Measurements from ENCODE around the gene MTFR1L. TPM values are rescaled to one million over a fixed set of nuclear protein-coding genes. Genes with fewer than 3 reads are reported as not detected.

The MTFR1L gene
- total RNA-seq, 1 experiment from 2014 or later: 26.2 TPM

- Histone ChIP-seq H3K36me3 (ENCODE audit: control insufficient read depth, insufficient read depth, low read length) (no peaks in the 10 kb centered on the region), H3K9me3 (no peaks in the 10 kb centered on the region), H3K27me3 (replicated peaks; ENCODE audit: control insufficient read depth, insufficient read depth, low read length) (no peaks in the 10 kb centered on the region), H3K4me1 (peaks cover 29% of the 10 kb centered on the region), H3K4me3 (ENCODE audit: low read depth, low read length) (no peak overlapping the region)
- ChIA-PET POLR2A (no interaction called here), CTCF (no interaction called here)
- H3K36me3 Mint-ChIP-seq (ENCODE audit: insufficient read depth, unreplicated experiment): no peaks in the 10 kb centered on the region
- no peak overlapping the region for H3K4me3 Mint-ChIP-seq (ENCODE audit: unreplicated experiment)
- BruUV-seq (replicated peaks): no TSS peak
- intact Hi-C loops (cut with micrococcal nuclease; ENCODE audit: unreplicated experiment): no loop called here
- no peaks in the 10 kb centered on the region for H3K9me3 Mint-ChIP-seq (ENCODE audit: unreplicated experiment)
- DNase-seq: no peak
- peaks cover 9% of the 10 kb centered on the region for H3K4me1 Mint-ChIP-seq (ENCODE audit: low read depth, unreplicated experiment)
- no peaks in the 10 kb centered on the region for H3K27me3 Mint-ChIP-seq (ENCODE audit: insufficient read depth, unreplicated experiment)
- H3K27ac Mint-ChIP-seq (ENCODE audit: unreplicated experiment): no peak overlapping the region
- no peak for TF ChIP-seq CTCF (IDR thresholded peaks at IDR 0.05; ENCODE audit: insufficient read depth in 1 of 2, low read depth in 1 of 2, low read length in 1 of 2, severe bottlenecking in 1 of 2, unreplicated experiment in 1 of 2)
These were observed 40.4 kb upstream of the MTFR1L start for GRCh38 chr1:25779388-25779787.

- Mint-ChIP-seq H3K27ac (ENCODE audit: unreplicated experiment) (no peak overlapping the region), H3K36me3 (ENCODE audit: insufficient read depth, unreplicated experiment) (no peaks in the 10 kb centered on the region), H3K9me3 (ENCODE audit: unreplicated experiment) (no peaks in the 10 kb centered on the region), H3K27me3 (ENCODE audit: insufficient read depth, unreplicated experiment) (no peaks in the 10 kb centered on the region), H3K4me1 (ENCODE audit: low read depth, unreplicated experiment) (peaks cover 12% of the 10 kb centered on the region), H3K4me3 (ENCODE audit: unreplicated experiment) (no peak overlapping the region)
- intact Hi-C loops (cut with micrococcal nuclease; ENCODE audit: unreplicated experiment): no loop called here
- Histone ChIP-seq H3K27me3 (replicated peaks; ENCODE audit: control insufficient read depth, insufficient read depth, low read length) (no peaks in the 10 kb centered on the region), H3K9me3 (no peaks in the 10 kb centered on the region), H3K36me3 (ENCODE audit: control insufficient read depth, insufficient read depth, low read length) (no peaks in the 10 kb centered on the region), H3K4me1 (peaks cover 27% of the 10 kb centered on the region), H3K4me3 (ENCODE audit: low read depth, low read length) (no peak overlapping the region)
- BruUV-seq (replicated peaks): no TSS peak
- no peak for TF ChIP-seq CTCF (IDR thresholded peaks at IDR 0.05; ENCODE audit: insufficient read depth in 1 of 2, low read depth in 1 of 2, low read length in 1 of 2, severe bottlenecking in 1 of 2, unreplicated experiment in 1 of 2)
- CTCF ChIA-PET: interaction anchor here (1.0 to 1.3 kb wide), 2 partner anchors 20 to 949 kb away, joined by 3 to 4 read pairs; no protein-coding TSS in a partner anchor
- DNase-seq: no peak
- POLR2A ChIA-PET: interaction anchor here (0.6 kb wide), 1 partner anchor 432 kb away, joined by 16 read pairs; no protein-coding TSS in a partner anchor
These were observed 39.9 kb upstream of the MTFR1L start for GRCh38 chr1:25779894-25780293.

GRCh38 chr1:25780318-25781129, 39.2 kb upstream of the MTFR1L start:
- Histone ChIP-seq H3K4me3 (ENCODE audit: low read depth, low read length) (no peak overlapping the region), H3K9me3 (no peaks in the 10 kb centered on the region), H3K4me1 (peaks cover 20% of the 10 kb centered on the region), H3K27me3 (replicated peaks; ENCODE audit: control insufficient read depth, insufficient read depth, low read length) (no peaks in the 10 kb centered on the region), H3K36me3 (ENCODE audit: control insufficient read depth, insufficient read depth, low read length) (no peaks in the 10 kb centered on the region)
- POLR2A ChIA-PET: interaction anchor here (0.6 kb wide), 1 partner anchor 431 kb away, joined by 16 read pairs; no protein-coding TSS in a partner anchor
- H3K27ac Mint-ChIP-seq (ENCODE audit: unreplicated experiment): no peak overlapping the region
- peaks cover 8% of the 10 kb centered on the region for H3K4me1 Mint-ChIP-seq (ENCODE audit: low read depth, unreplicated experiment)
- H3K27me3 Mint-ChIP-seq (ENCODE audit: insufficient read depth, unreplicated experiment): no peaks in the 10 kb centered on the region
- TF ChIP-seq CTCF (IDR thresholded peaks at IDR 0.05; ENCODE audit: insufficient read depth in 1 of 2, low read depth in 1 of 2, low read length in 1 of 2, severe bottlenecking in 1 of 2, unreplicated experiment in 1 of 2): no peak
- DNase-seq: no peak
- intact Hi-C loops (cut with micrococcal nuclease; ENCODE audit: unreplicated experiment): no loop called here
- BruUV-seq (replicated peaks): no TSS peak
- CTCF ChIA-PET: interaction anchor here (1.0 to 1.3 kb wide), 2 partner anchors 21 to 950 kb away, joined by 3 to 4 read pairs; no protein-coding TSS in a partner anchor
- H3K36me3 Mint-ChIP-seq (ENCODE audit: insufficient read depth, unreplicated experiment): no peaks in the 10 kb centered on the region
- no peak overlapping the region for H3K4me3 Mint-ChIP-seq (ENCODE audit: unreplicated experiment)
- H3K9me3 Mint-ChIP-seq (ENCODE audit: unreplicated experiment): no peaks in the 10 kb centered on the region

Data from Caco-2 (cell line).